H54 (cell line): ENCODE results near the gene TFF3.

Source experiments
- DNase-seq: peaks from one replicate; pipeline ENCODE4 v3.0.0; 2011; ENCODE audit warnings: low spot score, mixed read lengths; ENCODE audit not compliant: insufficient read length
- FAIRE-seq: peaks from 3 replicates; lab custom pipeline; 2011; peaks lifted over from hg19 to GRCh38; lab: Jason Lieb, UNC
- POLR2A ChIP-seq: IDR thresholded peaks from 2 replicates; pipeline ENCODE4 v1.6.1; 2011; ENCODE audit warnings: low read depth, mild to moderate bottlenecking, low read length

The TFF3 gene

GRCh38 chr21:42288962-42289361, 26.2 kb downstream of the TFF3 start:
- TF ChIP-seq POLR2A = no peak
- DNase-seq = no peak
- no peak for FAIRE-seq

DNA sequence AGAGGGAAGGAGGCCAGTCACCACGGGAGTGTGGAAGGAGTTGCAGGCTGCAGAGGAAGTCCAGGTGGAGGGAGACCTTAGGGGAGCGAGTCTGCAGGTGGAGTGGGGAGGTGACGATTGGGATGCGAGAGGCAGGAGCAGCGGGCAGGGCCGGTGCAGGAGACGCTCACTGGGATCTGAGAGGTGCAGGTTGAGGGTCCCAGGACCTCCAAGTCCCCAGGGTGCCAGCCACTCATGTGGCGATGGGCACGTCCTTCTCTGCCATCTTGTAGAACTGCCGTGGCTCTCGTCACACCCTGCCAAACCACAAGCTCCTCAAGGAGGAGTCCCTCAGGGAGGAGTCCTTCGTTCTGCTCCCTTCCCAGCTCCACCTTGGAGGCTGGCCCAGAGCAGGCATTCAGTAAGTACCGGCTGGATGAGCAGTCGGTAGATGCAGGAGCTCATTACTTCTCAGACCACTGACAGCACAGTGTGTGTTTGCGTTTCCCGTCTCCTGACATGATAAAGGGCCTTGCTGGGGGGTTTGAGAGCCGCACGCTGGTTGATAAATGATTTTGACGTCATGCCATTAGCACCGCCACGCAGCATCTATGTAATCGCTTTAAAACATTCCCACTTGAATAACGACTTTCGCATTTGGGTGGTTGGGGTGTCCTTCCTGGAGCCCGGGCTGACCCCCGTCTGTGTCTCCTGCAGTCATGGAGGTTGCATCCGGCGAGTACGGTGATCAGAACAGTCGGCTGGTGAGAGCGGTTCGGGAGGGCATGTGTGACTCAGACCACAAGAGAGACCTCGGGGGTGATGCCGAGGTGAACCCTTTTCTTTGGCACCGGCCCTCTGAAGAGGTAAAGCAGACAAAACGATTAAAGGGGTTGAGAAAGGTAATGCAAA, 27.8 kb downstream of the TFF3 start:
- FAIRE-seq (no peak), DNase-seq (no peak)
- no peak for TF ChIP-seq POLR2A

GRCh38 chr21:42286416-42286815, 28.8 kb downstream of the TFF3 start:
- FAIRE-seq (no peak), DNase-seq (no peak)
- TF ChIP-seq POLR2A = no peak

DNA sequence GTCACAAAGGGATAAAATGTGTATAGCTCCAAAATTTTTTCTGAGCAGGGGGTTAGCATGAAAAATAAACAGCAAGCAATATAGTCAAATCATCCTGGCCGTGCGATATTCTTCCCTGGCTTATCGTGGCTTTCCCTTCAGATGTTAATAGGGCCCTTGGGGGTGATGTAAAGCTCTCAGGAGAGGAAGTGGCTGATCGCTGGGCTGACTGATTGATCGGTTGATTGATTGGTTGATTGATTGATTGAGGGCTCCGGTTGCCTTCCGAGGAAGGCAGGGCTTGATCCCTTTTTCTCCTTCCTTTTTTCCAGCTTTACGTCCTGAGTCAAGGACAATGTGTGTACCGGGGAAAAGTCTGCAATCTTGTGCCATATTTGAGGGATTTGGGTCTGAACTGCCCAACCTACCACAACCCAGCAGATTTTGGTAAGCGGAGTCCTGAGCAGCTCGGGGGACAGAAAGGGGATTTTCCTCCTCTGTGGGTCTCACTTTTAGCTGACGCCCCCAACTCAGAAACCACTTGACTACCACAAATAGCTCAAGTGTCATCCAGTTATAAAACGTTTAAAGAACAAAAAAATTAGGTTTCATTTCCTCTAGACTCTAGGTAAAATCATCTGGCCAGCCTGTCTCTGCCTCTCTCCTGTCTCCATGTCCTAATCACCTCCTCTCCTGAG, 29.5 kb downstream of the TFF3 start:
- FAIRE-seq (no peak), DNase-seq (no peak)
- TF ChIP-seq POLR2A = no peak

DNA sequence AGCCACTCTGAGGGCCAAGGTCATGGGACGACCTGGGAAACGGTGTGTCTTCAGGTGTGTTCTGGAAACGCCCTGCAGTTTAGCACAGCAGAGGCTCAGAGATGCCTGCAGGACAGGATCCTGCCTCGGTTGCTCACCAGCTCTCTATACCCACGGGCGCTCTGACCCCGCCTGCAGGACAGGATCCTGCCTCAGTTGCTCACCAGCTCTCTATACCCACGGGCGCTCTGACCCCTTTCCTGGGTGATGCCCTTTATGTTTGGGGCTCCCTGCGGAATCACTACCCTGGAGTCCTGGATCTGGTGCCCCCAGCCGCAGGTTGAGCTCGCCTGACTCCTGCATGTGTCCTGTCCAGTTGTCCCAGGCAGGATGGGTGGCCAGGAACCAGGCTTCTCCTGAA, 32.5 kb downstream of the TFF3 start:
- DNase-seq (no peak), FAIRE-seq (no peak)
- no peak for TF ChIP-seq POLR2A

DNA sequence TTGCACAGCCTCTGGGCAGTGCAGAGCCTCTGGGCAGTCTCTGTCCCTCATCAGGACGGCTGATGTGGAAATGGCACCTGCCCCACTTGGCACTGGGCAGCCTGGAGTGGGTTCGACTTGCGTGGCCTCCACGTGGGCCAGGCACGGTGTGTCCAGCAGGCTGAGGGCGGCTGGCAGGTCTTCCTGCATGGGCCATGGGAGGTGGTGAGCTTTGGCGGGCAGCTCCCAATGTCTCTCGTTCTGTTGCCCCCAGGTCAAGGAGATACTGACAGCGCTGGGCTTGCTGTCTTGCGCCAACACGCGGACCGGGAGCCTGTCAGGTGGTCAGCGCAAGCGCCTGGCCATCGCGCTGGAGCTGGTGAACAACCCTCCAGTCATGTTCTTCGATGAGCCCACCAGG, 33.2 kb downstream of the TFF3 start:
- FAIRE-seq (no peak), DNase-seq (no peak)

GRCh38 chr21:42281181-42281680, 34.0 kb downstream of the TFF3 start:
- no peak for DNase-seq
- FAIRE-seq = no peak
- no peak for TF ChIP-seq POLR2A

More for the DNA sequence above, 33.2 kb downstream of the TFF3 start:
- TF ChIP-seq POLR2A = no peak

- no peak for FAIRE-seq
- DNase-seq = no peak
- TF ChIP-seq POLR2A = no peak
Observed at GRCh38 chr21:42280356-42281180, 34.6 kb downstream of the TFF3 start.

DNA sequence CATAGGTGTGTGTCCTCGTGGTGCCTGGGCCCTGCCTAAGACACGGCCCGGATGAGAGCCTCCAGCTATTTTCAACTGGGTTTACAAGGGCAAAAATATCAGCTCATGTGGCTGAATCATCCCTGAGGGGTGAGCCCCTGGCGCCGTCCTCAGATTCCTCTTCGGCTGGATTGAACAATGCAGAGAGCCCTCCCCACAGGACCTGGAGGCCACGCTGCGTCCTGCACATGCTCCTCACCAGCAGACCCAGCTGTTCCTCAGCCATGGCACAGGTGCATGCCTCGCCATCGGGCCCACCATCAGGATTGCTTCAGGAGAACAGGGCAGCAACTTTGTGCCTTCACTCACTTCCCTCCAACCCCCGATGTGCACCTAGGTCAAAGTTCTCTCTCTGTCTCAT, 35.3 kb downstream of the TFF3 start:
- FAIRE-seq (no peak), DNase-seq (no peak)
- no peak for TF ChIP-seq POLR2A

DNA sequence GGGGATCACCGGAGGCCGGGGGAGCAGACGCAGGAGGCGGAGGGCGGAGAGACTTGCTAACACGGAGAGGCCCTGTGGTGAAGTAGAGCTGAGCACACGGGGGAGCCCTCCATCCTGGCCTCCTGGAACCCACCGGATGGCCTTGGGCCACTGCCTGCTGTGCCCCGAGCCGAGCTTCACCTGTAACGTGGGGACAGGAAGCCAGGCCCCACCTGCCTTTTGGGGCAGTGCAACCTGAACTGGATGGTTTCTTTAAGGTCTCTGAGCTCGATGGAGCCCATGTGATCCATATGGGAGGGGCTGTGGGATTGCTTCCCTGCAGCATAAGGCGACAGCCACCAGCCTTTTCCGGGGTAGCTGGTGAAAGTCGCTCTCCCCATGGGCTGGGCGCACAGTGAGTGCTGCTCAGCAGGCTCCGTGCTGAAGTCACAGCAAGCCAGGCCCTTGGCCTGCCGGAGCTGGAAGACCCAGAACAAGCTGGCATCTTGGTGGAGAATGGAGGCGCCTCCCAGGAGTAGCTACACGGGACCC, 35.8 kb downstream of the TFF3 start:
- DNase-seq = no peak
- TF ChIP-seq POLR2A = no peak
- FAIRE-seq = no peak

DNA sequence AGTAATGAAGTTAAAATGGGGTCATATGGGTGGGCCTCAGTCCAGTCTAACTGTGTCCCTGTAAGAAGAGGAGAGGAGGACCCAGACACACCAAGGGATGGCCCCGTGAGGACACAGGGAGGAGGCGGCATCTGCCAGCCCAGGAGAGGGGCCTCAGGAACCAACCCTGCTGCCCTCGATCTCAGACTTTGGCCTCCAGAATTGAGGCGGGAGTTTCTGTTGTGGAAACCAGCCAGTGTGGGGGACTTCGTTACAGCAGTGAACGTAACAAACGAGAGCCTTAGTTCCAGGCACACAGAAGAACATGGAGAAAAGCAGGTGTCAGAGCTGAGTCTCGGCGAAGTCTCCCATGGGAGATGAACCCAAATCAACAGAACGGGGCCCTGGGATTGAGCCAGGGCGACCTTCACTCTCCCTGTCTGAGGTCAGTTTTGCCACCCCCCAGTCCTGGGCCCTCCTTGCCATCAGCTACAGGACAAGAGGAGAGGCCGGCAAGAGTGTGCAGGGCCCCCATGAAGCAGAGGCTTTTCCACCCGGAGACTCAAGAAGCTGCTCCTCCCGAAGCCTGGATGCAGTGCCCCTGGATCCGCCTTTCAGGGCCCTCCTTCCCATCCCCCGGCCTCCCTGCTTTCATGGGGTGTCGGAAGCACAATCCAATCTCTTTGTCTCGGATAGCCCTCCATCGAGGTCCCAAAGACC, 36.6 kb downstream of the TFF3 start:
- FAIRE-seq = no peak
- no peak for DNase-seq
- TF ChIP-seq POLR2A = no peak

GRCh38 chr21:42277593-42277992, 37.6 kb downstream of the TFF3 start:
- no peak for DNase-seq
- no peak for FAIRE-seq
- TF ChIP-seq POLR2A = no peak
